HFF-Myc (cell line): ENCODE results near the gene ENSA.
"Not testable (repeated sequence)": the region's sequence is repeated elsewhere in the genome, so short reads cannot be mapped to it uniquely, and the experiment has no call there.

Source experiments
- DNase-seq: peaks from one replicate; pipeline ENCODE4 v3.0.0-alpha.2; 2011; ENCODE audit warnings: low read depth; ENCODE audit errors: extremely low read depth
- H3K4me3 ChIP-seq: replicated peaks from 2 replicates; pipeline ENCODE4 v1.5.1; 2011; ENCODE audit warnings: low read depth, mild to moderate bottlenecking, control low read depth, low read length
- TF ChIP-seq, protein P1 (sequence below): IDR thresholded peaks from 2 replicates; pipeline ENCODE4 v1.5.1; 2012; ENCODE audit warnings: mild to moderate bottlenecking, low read depth, low read length, control low read depth; ENCODE audit errors: missing control alignments

The ENSA gene

GRCh38 chr1:150650193-150650592 is 20.8 kb upstream of the ENSA start:
- no peak overlapping the region for H3K4me3 ChIP-seq
- TF ChIP-seq, protein P1, sequence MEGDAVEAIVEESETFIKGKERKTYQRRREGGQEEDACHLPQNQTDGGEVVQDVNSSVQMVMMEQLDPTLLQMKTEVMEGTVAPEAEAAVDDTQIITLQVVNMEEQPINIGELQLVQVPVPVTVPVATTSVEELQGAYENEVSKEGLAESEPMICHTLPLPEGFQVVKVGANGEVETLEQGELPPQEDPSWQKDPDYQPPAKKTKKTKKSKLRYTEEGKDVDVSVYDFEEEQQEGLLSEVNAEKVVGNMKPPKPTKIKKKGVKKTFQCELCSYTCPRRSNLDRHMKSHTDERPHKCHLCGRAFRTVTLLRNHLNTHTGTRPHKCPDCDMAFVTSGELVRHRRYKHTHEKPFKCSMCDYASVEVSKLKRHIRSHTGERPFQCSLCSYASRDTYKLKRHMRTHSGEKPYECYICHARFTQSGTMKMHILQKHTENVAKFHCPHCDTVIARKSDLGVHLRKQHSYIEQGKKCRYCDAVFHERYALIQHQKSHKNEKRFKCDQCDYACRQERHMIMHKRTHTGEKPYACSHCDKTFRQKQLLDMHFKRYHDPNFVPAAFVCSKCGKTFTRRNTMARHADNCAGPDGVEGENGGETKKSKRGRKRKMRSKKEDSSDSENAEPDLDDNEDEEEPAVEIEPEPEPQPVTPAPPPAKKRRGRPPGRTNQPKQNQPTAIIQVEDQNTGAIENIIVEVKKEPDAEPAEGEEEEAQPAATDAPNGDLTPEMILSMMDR, result no peak
- no peak for DNase-seq

DNA sequence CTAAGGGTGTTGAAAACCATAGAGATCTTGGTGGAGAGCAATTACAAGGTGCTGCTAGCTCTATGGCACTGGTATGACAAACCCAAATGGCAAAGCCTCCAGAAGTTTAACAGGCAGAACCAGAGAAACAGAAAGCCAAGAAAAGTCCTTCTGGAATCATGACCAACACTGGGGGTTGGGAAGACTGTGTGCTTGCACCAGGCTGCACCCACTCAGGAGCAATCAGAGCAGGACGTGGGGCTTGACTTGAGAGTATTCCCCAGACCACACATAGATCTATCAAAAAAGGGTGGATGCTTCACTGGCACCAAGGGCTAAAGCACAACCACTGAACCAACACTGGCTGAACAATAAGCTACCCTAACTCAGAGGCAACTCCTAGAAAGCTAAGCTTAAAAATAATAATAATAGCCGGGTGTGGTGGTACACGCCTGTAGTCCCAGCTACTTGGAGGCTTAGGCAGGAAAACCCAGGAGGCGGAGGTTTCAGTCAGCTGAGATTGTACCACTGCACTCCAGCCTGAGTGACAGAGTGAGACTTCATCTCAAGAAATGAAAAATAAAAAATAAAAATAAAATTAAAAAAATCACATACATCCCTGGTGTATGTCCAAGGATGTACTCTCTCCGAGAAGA is 20.1 kb upstream of the ENSA start:
- DNase-seq, result no peak
- TF ChIP-seq, protein P1, result no peak
- H3K4me3 ChIP-seq, result no peak overlapping the region

- TF ChIP-seq, protein P1, result no peak
- no peak for DNase-seq
- H3K4me3 ChIP-seq, result no peak overlapping the region
These were observed 12.9 kb upstream of the ENSA start for GRCh38 chr1:150642296-150642695.

- H3K4me3 ChIP-seq, DNase-seq: not testable (repeated sequence)
These were observed 11.9 kb upstream of the ENSA start for GRCh38 chr1:150641126-150641815.

- not testable (repeated sequence) for DNase-seq, H3K4me3 ChIP-seq
These were observed 9.0 kb upstream of the ENSA start for GRCh38 chr1:150638430-150638829.

GRCh38 chr1:150634839-150635622 is 5.6 kb upstream of the ENSA start:
- not testable (repeated sequence) for DNase-seq, H3K4me3 ChIP-seq

DNA sequence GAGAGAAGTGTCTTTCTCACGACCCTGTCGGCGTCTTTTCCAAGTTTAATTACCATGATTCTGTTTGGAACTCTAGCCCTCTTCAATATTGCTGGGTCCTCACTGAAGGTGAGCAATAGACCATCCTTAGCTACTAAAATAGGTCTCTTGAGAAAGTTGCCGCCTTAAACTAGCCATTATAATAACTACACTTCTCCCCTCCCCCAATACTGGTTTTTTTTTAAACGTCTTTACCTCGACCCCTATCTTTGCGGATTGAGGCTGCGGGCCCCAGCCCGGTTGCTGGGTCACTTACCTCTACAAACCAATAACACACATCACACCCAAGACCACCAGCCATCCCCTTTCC is 672 bp downstream of the ENSA start:
- no peak for DNase-seq
- peak overlapping the region; percentile 71 for H3K4me3 ChIP-seq
- TF ChIP-seq, protein P1, result no peak

- TF ChIP-seq, protein P1, result no peak
- peak overlapping the region; percentile 71 for H3K4me3 ChIP-seq
These were observed 1.5 kb downstream of the ENSA start for GRCh38 chr1:150627826-150628410.

More at GRCh38 chr1:150627826-150628410, 1.5 kb downstream of the ENSA start:
- DNase-seq, result no peak
